ENCODE data around the gene TLR1. TPM values are rescaled to one million over a fixed set of nuclear protein-coding genes. Genes with fewer than 3 reads are reported as not detected.

The TLR1 gene
- polyA plus RNA-seq, 3 donors, result 49.8 to 117 (median 62.2) TPM

GRCh38 chr4:38784141-38784540 lies 20.4 kb downstream of the TLR1 start:
- Histone ChIP-seq H3K9ac (ENCODE audit: insufficient read depth, low read length, poor library complexity, severe bottlenecking) (no peak overlapping the region), H2AFZ (ENCODE audit: insufficient read depth, low read depth, low read length, poor library complexity, severe bottlenecking) (no peak overlapping the region), H3K79me2 (ENCODE audit: insufficient read depth, low read length) (peaks cover 9% of the 10 kb centered on the region), H3K4me1 (ENCODE audit: control insufficient read depth in 1 of 2, insufficient read depth in 2 of 2, low read length in 2 of 2) (peaks cover 65 to 67% of the 10 kb centered on the region in 2 donors), H3K9me3 (replicated peaks in 1 of 2; ENCODE audit: control insufficient read depth in 1 of 2, insufficient read depth in 1 of 2, low read length in 2 of 2) (no peaks in the 10 kb centered on the region), H3K4me2 (replicated peaks; ENCODE audit: extremely low read depth, low read length, poor library complexity, severe bottlenecking) (no peak overlapping the region), H3K4me3 (replicated peaks in 1 of 3; ENCODE audit: low read depth in 2 of 3, low read length in 3 of 3) (no peak overlapping the region), H3K27me3 (ENCODE audit: control insufficient read depth in 2 of 2, insufficient read depth in 2 of 2, low read length in 2 of 2) (no peaks in the 10 kb centered on the region), H3K36me3 (replicated peaks in 1 of 2; ENCODE audit: control insufficient read depth in 1 of 2, insufficient read depth in 2 of 2, low read length in 2 of 2) (no peaks in the 10 kb centered on the region), H3K27ac (ENCODE audit: low read depth in 1 of 2, low read length in 2 of 2) (peak overlapping the region in 1 of 2 donors; percentile 37), H4K20me1 (ENCODE audit: insufficient read depth, low read length) (no peaks in the 10 kb centered on the region)
- H3K36me3 Mint-ChIP-seq, result peaks cover 0 to 2% of the 10 kb centered on the region in 2 donors
- no CpG with 5 or more reads among the region's 4 CpGs for WGBS (ENCODE audit: insufficient coverage)
- intact Hi-C loops (cut with micrococcal nuclease), result loop anchor here in 1 of 2 donors (10.0 kb wide), 1 partner anchor 71 kb away; the partner anchor contains the start of gene TLR6
- no peak for DNase-seq
- no peak for TF ChIP-seq CTCF (IDR thresholded peaks at IDR 0.05)
- H3K27ac Mint-ChIP-seq, result peak overlapping the region in 6 of 7 donors; percentile 8 to 94 (median 46)
- H3K9me3 Mint-ChIP-seq, result peaks cover 0 to 2% (median 0%) of the 10 kb centered on the region in 7 donors
- H3K27me3 Mint-ChIP-seq (ENCODE audit: low read depth in 3 of 3), result peaks cover 0 to 1% (median 0%) of the 10 kb centered on the region in 3 donors
- H3K4me1 Mint-ChIP-seq, result peaks cover 51% of the 10 kb centered on the region
- H3K4me3 Mint-ChIP-seq, result no peak overlapping the region

DNA sequence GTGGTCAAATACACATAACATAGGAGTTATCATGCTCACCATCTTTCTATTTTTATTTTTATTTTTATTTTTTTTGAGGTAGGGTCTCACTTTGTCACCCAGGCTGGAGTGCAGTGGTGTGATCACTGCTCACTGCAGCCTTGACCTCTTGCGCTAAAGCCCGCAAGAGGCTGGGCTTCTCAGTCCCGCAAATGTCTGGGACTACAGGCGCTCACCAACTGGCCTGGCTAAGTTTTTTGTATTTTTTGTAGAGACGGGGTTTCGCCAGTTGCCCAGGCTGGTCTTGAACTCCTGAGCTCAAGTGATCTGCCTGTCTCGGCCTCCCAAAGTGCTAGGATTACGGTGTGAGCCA lies 21.5 kb downstream of the TLR1 start:
- H3K27ac Mint-ChIP-seq, result peak overlapping the region in 4 of 7 donors; percentile 37 to 78 (median 67)

More for the DNA sequence above, 21.5 kb downstream of the TLR1 start:
- H3K27ac ChIP-seq (ENCODE audit: low read depth in 1 of 2, low read length in 2 of 2), result no peak overlapping the region
- WGBS (ENCODE audit: insufficient coverage), result 100% methylated on average over 3 of the region's 8 CpGs
- no peaks in the 10 kb centered on the region for H3K36me3 ChIP-seq (replicated peaks in 1 of 2; ENCODE audit: control insufficient read depth in 1 of 2, insufficient read depth in 2 of 2, low read length in 2 of 2)
- intact Hi-C loops (cut with micrococcal nuclease), result loop anchor here in 1 of 2 donors (10.0 kb wide), 1 partner anchor 72 kb away; the partner anchor contains the start of gene TLR6
- peaks cover 57 to 63% of the 10 kb centered on the region in 2 donors for H3K4me1 ChIP-seq (ENCODE audit: control insufficient read depth in 1 of 2, insufficient read depth in 2 of 2, low read length in 2 of 2)
- H2AFZ ChIP-seq (ENCODE audit: insufficient read depth, low read depth, low read length, poor library complexity, severe bottlenecking), result no peak overlapping the region
- peaks cover 0 to 2% (median 0%) of the 10 kb centered on the region in 7 donors for H3K9me3 Mint-ChIP-seq
- peaks cover 0 to 1% (median 0%) of the 10 kb centered on the region in 3 donors for H3K27me3 Mint-ChIP-seq (ENCODE audit: low read depth in 3 of 3)
- H3K4me2 ChIP-seq (replicated peaks; ENCODE audit: extremely low read depth, low read length, poor library complexity, severe bottlenecking), result no peak overlapping the region
- H3K79me2 ChIP-seq (ENCODE audit: insufficient read depth, low read length), result peaks cover 6% of the 10 kb centered on the region
- DNase-seq, result no peak
- TF ChIP-seq CTCF (IDR thresholded peaks at IDR 0.05), result peak; percentile 60
- peaks cover 50% of the 10 kb centered on the region for H3K4me1 Mint-ChIP-seq
- H3K9me3 ChIP-seq (replicated peaks in 1 of 2; ENCODE audit: control insufficient read depth in 1 of 2, insufficient read depth in 1 of 2, low read length in 2 of 2), result no peaks in the 10 kb centered on the region
- no peak overlapping the region for H3K4me3 Mint-ChIP-seq
- H3K27me3 ChIP-seq (ENCODE audit: control insufficient read depth in 2 of 2, insufficient read depth in 2 of 2, low read length in 2 of 2), result no peaks in the 10 kb centered on the region
- H3K4me3 ChIP-seq (replicated peaks in 1 of 3; ENCODE audit: low read depth in 2 of 3, low read length in 3 of 3), result no peak overlapping the region
- H3K36me3 Mint-ChIP-seq, result peaks cover 0 to 2% of the 10 kb centered on the region in 2 donors
- no peaks in the 10 kb centered on the region for H4K20me1 ChIP-seq (ENCODE audit: insufficient read depth, low read length)
- H3K9ac ChIP-seq (ENCODE audit: insufficient read depth, low read length, poor library complexity, severe bottlenecking), result no peak overlapping the region

Data from CD14-positive monocyte (primary cell).